Fibroblast of lung (primary cell): ENCODE data around the gene PCGF1. TPM values are rescaled to one million over a fixed set of nuclear protein-coding genes. Genes with fewer than 3 reads are reported as not detected.
A peak's percentile ranks its signal among the peaks of the same experiment; 100 is the strongest.

Experiments used
- DNase-seq, 2 donors: peaks; one replicate each; pipeline versions ENCODE4 v3.0.0 to v3.0.0-alpha.2; 2010; ENCODE audit warnings: low read depth in 2 of 2
- H2AFZ ChIP-seq: 2 replicates; pipeline ENCODE4 v1.5.1; 2012; ENCODE audit warnings: low read length, control low read depth, inconsistent platforms
- H3K27ac ChIP-seq: 2 replicates; pipeline ENCODE4 v1.5.1; 2011; ENCODE audit warnings: low read length, control low read depth; ENCODE audit not compliant: insufficient read depth
- H3K27me3 ChIP-seq: 2 replicates; pipeline ENCODE4 v1.5.1; 2011; ENCODE audit warnings: mild to moderate bottlenecking, low read length; ENCODE audit not compliant: control insufficient read depth, insufficient read depth
- H3K36me3 ChIP-seq: 2 replicates; pipeline ENCODE4 v1.5.1; 2011; ENCODE audit warnings: low read length; ENCODE audit not compliant: control insufficient read depth, insufficient read depth
- H3K4me1 ChIP-seq: 2 replicates; pipeline ENCODE4 v1.5.1; 2011; ENCODE audit warnings: low read length; ENCODE audit not compliant: control insufficient read depth, insufficient read depth; ENCODE audit errors: extremely low read depth
- H3K4me2 ChIP-seq: 2 replicates; pipeline ENCODE4 v1.5.1; 2011; ENCODE audit warnings: low read length, control low read depth; ENCODE audit not compliant: insufficient read depth; ENCODE audit errors: extremely low read depth
- H3K4me3 ChIP-seq, 4 experiments: fragments of 200-600 bp in 1 of 4; sonication (generic) in 1 of 4; replicated peaks in 1 of 4; 2 replicates each; pipeline ENCODE4 v1.5.1; 2011 to 2016; ENCODE audit warnings: low read length in 4 of 4, low read depth in 3 of 4, mild to moderate bottlenecking in 3 of 4, control low read depth in 2 of 4, inconsistent platforms in 1 of 4, mixed read lengths in 1 of 4; ENCODE audit not compliant: insufficient read depth in 1 of 4; ENCODE audit errors: control extremely low read depth in 1 of 4
- H3K79me2 ChIP-seq: 2 replicates; pipeline ENCODE4 v1.5.1; 2012; ENCODE audit warnings: mild to moderate bottlenecking, low read length, inconsistent platforms; ENCODE audit not compliant: control insufficient read depth, insufficient read depth
- H3K9ac ChIP-seq: 2 replicates; pipeline ENCODE4 v1.5.1; 2011; ENCODE audit warnings: mild to moderate bottlenecking, low read length, control low read depth; ENCODE audit not compliant: insufficient read depth
- H3K9me3 ChIP-seq: 2 replicates; pipeline ENCODE4 v1.5.1; 2012; ENCODE audit warnings: low read depth, low read length; ENCODE audit not compliant: control insufficient read depth, insufficient read depth
- H4K20me1 ChIP-seq: 2 replicates; pipeline ENCODE4 v1.5.1; 2011; ENCODE audit warnings: low read length; ENCODE audit not compliant: control insufficient read depth, insufficient read depth; ENCODE audit errors: extremely low read depth
- CTCF ChIP-seq, 2 donors: IDR thresholded peaks in 1 of 2; conservative IDR thresholded peaks in 1 of 2; 1 replicate in 1 of 2; 2 replicates in 1 of 2; pipeline ENCODE4 v1.5.1; 2011 to 2012; ENCODE audit warnings: low read length in 2 of 2, control low read depth in 1 of 2, inconsistent platforms in 1 of 2, low read depth in 1 of 2, mild to moderate bottlenecking in 1 of 2
- EZH2 ChIP-seq: IDR thresholded peaks from 2 replicates; pipeline ENCODE4 v1.5.1; 2012; ENCODE audit warnings: low read length, control low read depth, mild to moderate bottlenecking; ENCODE audit errors: missing control alignments
- polyA plus RNA-seq, 2 donors: library from polyadenylated mRNA; depleted of rRNA in 1 of 2; stranded (reverse) in 1 of 2; unstranded in 1 of 2; fragments of >200 nt; gene quantifications; 2 replicates each; pipeline ENCODE4 v1.2.1, GENCODE V29; 2011 to 2012; ENCODE audit warnings: missing spikeins in 1 of 2
- total RNA-seq: library from RNA; depleted of rRNA; stranded (reverse); fragments of >200 nt; gene quantifications from 2 replicates; pipeline ENCODE4 v1.2.1, GENCODE V29; 2014

The PCGF1 gene
- total and polyA plus RNA-seq, 2 donors (not counting 1 experiment from before 2014, with no cell fraction given), result 23.8 to 35.5 TPM

- H2AFZ ChIP-seq, result no peak overlapping the region
- no peak overlapping the region for H3K4me3 ChIP-seq
- H3K4me1 ChIP-seq, result no peaks in the 10 kb centered on the region
- no peak for DNase-seq
- no peak overlapping the region for H3K27ac ChIP-seq
- peaks cover 92% of the 10 kb centered on the region for H3K27me3 ChIP-seq
- H3K9me3 ChIP-seq, result no peaks in the 10 kb centered on the region
- TF ChIP-seq EZH2, result peak; percentile 77
- TF ChIP-seq CTCF (conservative IDR thresholded peaks at IDR 0.05 in 1 of 2, IDR thresholded peaks at IDR 0.05 in 1 of 2; ENCODE audit: low read depth in 1 of 2, low read length in 2 of 2), result no peak
- no peaks in the 10 kb centered on the region for H3K79me2 ChIP-seq
- no peak overlapping the region for H3K4me2 ChIP-seq
- no peaks in the 10 kb centered on the region for H4K20me1 ChIP-seq
- H3K36me3 ChIP-seq, result no peaks in the 10 kb centered on the region
- H3K9ac ChIP-seq, result no peak overlapping the region
Observed at GRCh38 chr2:74515981-74516633, 8.6 kb upstream of the PCGF1 start.

GRCh38 chr2:74515271-74515980 lies 7.9 kb upstream of the PCGF1 start:
- peaks cover 92% of the 10 kb centered on the region for H3K27me3 ChIP-seq
- H3K4me2 ChIP-seq, result no peak overlapping the region

More at GRCh38 chr2:74515271-74515980, 7.9 kb upstream of the PCGF1 start:
- Histone ChIP-seq H3K4me3 (no peak overlapping the region), H3K79me2 (no peaks in the 10 kb centered on the region), H3K4me1 (no peaks in the 10 kb centered on the region), H2AFZ (no peak overlapping the region), H3K9me3 (no peaks in the 10 kb centered on the region), H3K9ac (no peak overlapping the region), H3K27ac (no peak overlapping the region), H3K36me3 (no peaks in the 10 kb centered on the region), H4K20me1 (no peaks in the 10 kb centered on the region)
- no peak for DNase-seq
- TF ChIP-seq CTCF (conservative IDR thresholded peaks at IDR 0.05 in 1 of 2, IDR thresholded peaks at IDR 0.05 in 1 of 2; ENCODE audit: low read depth in 1 of 2, low read length in 2 of 2), result no peak
- TF ChIP-seq EZH2, result peak; percentile 97
